ENCODE data around the gene PDE8B. TPM values are rescaled to one million over a fixed set of nuclear protein-coding genes. Genes with fewer than 3 reads are reported as not detected.

The PDE8B gene
- total RNA-seq, 1 experiment from 2014 or later = 1.8 TPM

DNA sequence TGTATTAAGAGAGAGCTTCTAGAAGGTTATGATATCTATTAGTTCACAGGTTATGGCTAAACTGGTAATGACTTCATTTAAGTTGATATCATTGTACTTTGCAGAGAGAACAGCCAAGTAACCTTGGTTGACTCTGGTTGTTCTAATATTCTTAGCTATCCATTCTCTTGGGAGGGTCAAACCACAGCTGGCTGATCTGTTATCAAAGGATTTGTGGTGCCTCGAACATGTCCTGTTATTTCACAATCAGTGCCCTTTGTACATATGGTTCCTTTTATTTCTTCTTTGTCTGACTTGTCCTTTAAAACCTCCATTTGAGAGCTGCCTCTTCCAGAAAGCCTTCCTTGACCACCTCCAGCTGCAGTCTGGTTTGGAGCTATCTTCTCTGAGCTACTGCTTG is 61.7 kb downstream of the PDE8B start:
- no peaks in the 10 kb centered on the region for H3K9me3 ChIP-seq (ENCODE audit: insufficient read depth, low read depth)
- no peaks in the 10 kb centered on the region for H3F3A ChIP-seq (ENCODE audit: insufficient read depth, low read depth)
- POLR2A ChIA-PET (ENCODE audit: unreplicated experiment) = no interaction called here
- no peaks in the 10 kb centered on the region for H4K20me1 ChIP-seq (ENCODE audit: insufficient read depth)
- no peaks in the 10 kb centered on the region for H3K4me1 ChIP-seq (replicated peaks; ENCODE audit: insufficient read depth)
- no peak for TF ChIP-seq CTCF (conservative IDR thresholded peaks at IDR 0.05)
- no peak for TF ChIP-seq EZH2 (IDR thresholded peaks at IDR 0.05; ENCODE audit: low read depth)
- no peak overlapping the region for H3K27ac ChIP-seq
- no peak overlapping the region for H3K4me2 ChIP-seq
- BruUV-seq (replicated peaks) = no TSS peak
- no peak for DNase-seq
- no peaks in the 10 kb centered on the region for H3K27me3 ChIP-seq (ENCODE audit: insufficient read depth, low read depth)
- H3K4me3 ChIP-seq = no peak overlapping the region
- H3K9me2 ChIP-seq (ENCODE audit: insufficient read depth) = no peaks in the 10 kb centered on the region
- H3K79me2 ChIP-seq (ENCODE audit: low read depth) = no peaks in the 10 kb centered on the region
- intact Hi-C loops (cut with micrococcal nuclease; ENCODE audit: unreplicated experiment) = no loop called here
- CTCF ChIA-PET = no interaction called here
- H3K36me3 ChIP-seq (ENCODE audit: low read depth) = no peaks in the 10 kb centered on the region
- no peak overlapping the region for H2AFZ ChIP-seq

DNA sequence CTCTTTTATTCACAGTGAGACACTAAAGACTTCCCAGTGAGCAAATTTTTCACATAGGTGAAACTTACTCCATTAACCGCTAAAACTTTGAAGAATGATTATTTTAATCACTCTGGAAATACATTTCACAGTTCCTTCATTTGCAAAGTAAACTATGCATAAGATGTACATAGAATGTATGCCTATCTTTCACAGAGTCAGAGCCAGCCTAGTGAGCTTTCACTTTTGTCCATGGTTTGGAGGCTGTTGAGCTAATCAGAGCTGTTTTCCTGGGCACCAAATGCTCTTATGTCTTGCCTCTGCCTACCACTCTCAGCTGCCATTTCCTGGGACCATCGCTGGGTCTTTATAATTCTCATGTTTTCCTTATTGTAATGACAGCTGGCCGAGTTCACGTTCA is 67.3 kb downstream of the PDE8B start:
- ChIA-PET POLR2A (ENCODE audit: unreplicated experiment) (no interaction called here), CTCF (no interaction called here)
- no peaks in the 10 kb centered on the region for H3K9me3 ChIP-seq (ENCODE audit: insufficient read depth, low read depth)
- no peaks in the 10 kb centered on the region for H3F3A ChIP-seq (ENCODE audit: insufficient read depth, low read depth)
- intact Hi-C loops (cut with micrococcal nuclease; ENCODE audit: unreplicated experiment) = no loop called here
- TF ChIP-seq CTCF (conservative IDR thresholded peaks at IDR 0.05) (no peak), EZH2 (IDR thresholded peaks at IDR 0.05; ENCODE audit: low read depth) (no peak)
- H3K36me3 ChIP-seq (ENCODE audit: low read depth) = no peaks in the 10 kb centered on the region
- no peak for DNase-seq
- H2AFZ ChIP-seq = no peak overlapping the region
- no peaks in the 10 kb centered on the region for H3K79me2 ChIP-seq (ENCODE audit: low read depth)
- no peaks in the 10 kb centered on the region for H4K20me1 ChIP-seq (ENCODE audit: insufficient read depth)
- H3K4me1 ChIP-seq (replicated peaks; ENCODE audit: insufficient read depth) = no peaks in the 10 kb centered on the region
- BruUV-seq (replicated peaks) = no TSS peak
- no peak overlapping the region for H3K4me3 ChIP-seq
- H3K27ac ChIP-seq = no peak overlapping the region
- no peaks in the 10 kb centered on the region for H3K27me3 ChIP-seq (ENCODE audit: insufficient read depth, low read depth)
- H3K9me2 ChIP-seq (ENCODE audit: insufficient read depth) = no peaks in the 10 kb centered on the region
- no peak overlapping the region for H3K4me2 ChIP-seq

- no peaks in the 10 kb centered on the region for H3K9me3 ChIP-seq (ENCODE audit: insufficient read depth, low read depth)
- no peaks in the 10 kb centered on the region for H3K36me3 ChIP-seq (ENCODE audit: low read depth)
- CTCF ChIA-PET = no interaction called here
- TF ChIP-seq EZH2 (IDR thresholded peaks at IDR 0.05; ENCODE audit: low read depth) (no peak), CTCF (conservative IDR thresholded peaks at IDR 0.05) (no peak)
- no peaks in the 10 kb centered on the region for H3K9me2 ChIP-seq (ENCODE audit: insufficient read depth)
- no peaks in the 10 kb centered on the region for H4K20me1 ChIP-seq (ENCODE audit: insufficient read depth)
- H3F3A ChIP-seq (ENCODE audit: insufficient read depth, low read depth) = no peaks in the 10 kb centered on the region
- no peak for DNase-seq
- BruUV-seq (replicated peaks) = no TSS peak
- no peaks in the 10 kb centered on the region for H3K4me1 ChIP-seq (replicated peaks; ENCODE audit: insufficient read depth)
- intact Hi-C loops (cut with micrococcal nuclease; ENCODE audit: unreplicated experiment) = no loop called here
- no peak overlapping the region for H3K4me2 ChIP-seq
- H3K27me3 ChIP-seq (ENCODE audit: insufficient read depth, low read depth) = no peaks in the 10 kb centered on the region
- no peak overlapping the region for H3K27ac ChIP-seq
- POLR2A ChIA-PET (ENCODE audit: unreplicated experiment) = no interaction called here
- no peak overlapping the region for H2AFZ ChIP-seq
- no peaks in the 10 kb centered on the region for H3K79me2 ChIP-seq (ENCODE audit: low read depth)
- H3K4me3 ChIP-seq = no peak overlapping the region
Measured at GRCh38 chr5:77280036-77280435, 69.6 kb downstream of the PDE8B start.
